ENCODE results near the gene TMEM212.

TMEM212 gene

GRCh38 chr3:171807806-171808205 is 35.3 kb upstream of the TMEM212 start:
- Histone ChIP-seq H3K79me2 (ENCODE audit: insufficient read depth, low read length) (no peaks in the 10 kb centered on the region), H2AFZ (ENCODE audit: low read length) (no peak overlapping the region), H3K4me1 (ENCODE audit: insufficient read depth, low read length, poor library complexity, severe bottlenecking) (peaks cover 8% of the 10 kb centered on the region), H3K27me3 (ENCODE audit: insufficient read depth, low read length, poor library complexity, severe bottlenecking) (no peaks in the 10 kb centered on the region), H3K9ac (ENCODE audit: low read depth, low read length, poor library complexity, severe bottlenecking) (no peak overlapping the region), H3K4me2 (ENCODE audit: low read depth, low read length, poor library complexity, severe bottlenecking) (no peak overlapping the region), H4K20me1 (ENCODE audit: insufficient read depth, low read length, poor library complexity, severe bottlenecking) (no peaks in the 10 kb centered on the region), H3K9me3 (ENCODE audit: insufficient read depth, low read depth, low read length) (no peaks in the 10 kb centered on the region), H3F3A (ENCODE audit: low read depth) (no peaks in the 10 kb centered on the region), H3K4me3 (ENCODE audit: low read length, poor library complexity, severe bottlenecking) (no peak overlapping the region), H3K9me2 (replicated peaks; ENCODE audit: low read depth, low read length) (no peaks in the 10 kb centered on the region), H3K36me3 (ENCODE audit: insufficient read depth, low read length) (no peaks in the 10 kb centered on the region)
- TF ChIP-seq EZH2phosphoT487 (IDR thresholded peaks at IDR 0.05; ENCODE audit: borderline replicate concordance) (no peak), CTCF (conservative IDR thresholded peaks at IDR 0.05; ENCODE audit: low read length) (no peak)

GRCh38 chr3:171809611-171809860 is 33.6 kb upstream of the TMEM212 start:
- H3K4me2 ChIP-seq (ENCODE audit: low read depth, low read length, poor library complexity, severe bottlenecking), result peak overlapping the region; percentile 53
- peak overlapping the region; percentile 65 for H3K4me3 ChIP-seq (ENCODE audit: low read length, poor library complexity, severe bottlenecking)

DNA sequence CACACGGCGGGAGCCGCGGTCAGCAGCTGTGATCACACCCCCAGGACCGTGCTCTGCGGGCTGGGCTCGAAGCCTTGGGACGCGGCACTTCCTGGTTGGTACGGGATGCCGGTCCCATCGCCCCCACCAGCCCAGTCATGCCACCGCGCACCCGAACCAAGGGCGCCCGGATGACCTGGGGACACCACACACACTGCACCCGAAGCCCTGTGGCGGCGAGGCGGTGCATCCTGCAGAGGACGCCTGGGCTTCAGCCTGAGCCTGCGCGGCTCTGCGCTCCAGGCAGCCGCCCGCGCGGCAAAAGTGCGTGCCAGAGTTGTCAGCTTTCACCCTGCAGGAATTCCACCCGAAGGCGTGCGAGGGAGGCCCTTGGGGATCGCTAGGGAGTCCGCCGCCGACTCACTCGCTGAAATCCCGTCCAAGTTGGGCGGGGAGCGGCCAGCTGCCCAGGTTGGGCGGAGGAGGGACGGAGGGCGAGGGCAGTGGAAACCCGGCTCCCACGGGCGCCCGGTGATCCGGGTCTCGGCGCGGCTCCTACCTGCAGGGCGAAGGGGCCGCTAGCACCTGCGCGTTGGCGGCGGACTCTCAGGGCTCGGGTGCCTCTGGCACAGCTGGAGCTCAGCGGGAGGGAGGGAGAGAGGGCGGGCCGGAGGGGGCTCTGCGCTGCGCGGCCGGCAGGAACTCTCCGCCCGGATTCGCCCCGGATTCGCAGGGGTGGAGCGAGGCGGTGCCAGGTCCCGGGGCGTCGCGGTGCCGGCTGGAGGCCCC is 33.1 kb upstream of the TMEM212 start, which contains the start of gene PLD1:
PLD1 (minus strand) TSS at position 623 of the 768 bp plus-strand sequence. CDS start 72,432 bp downstream, outside the sequence.
- H3K4me1 ChIP-seq (ENCODE audit: insufficient read depth, low read length, poor library complexity, severe bottlenecking), result peaks cover 8% of the 10 kb centered on the region
- H3K4me2 ChIP-seq (ENCODE audit: low read depth, low read length, poor library complexity, severe bottlenecking), result peak within 1 kb of the TSS; percentile 53
- H3K36me3 ChIP-seq (ENCODE audit: insufficient read depth, low read length), result no peaks in the 10 kb centered on the region
- H3K9ac ChIP-seq (ENCODE audit: low read depth, low read length, poor library complexity, severe bottlenecking), result peak within 1 kb of the TSS; percentile 46
- TF ChIP-seq EZH2phosphoT487 (IDR thresholded peaks at IDR 0.05; ENCODE audit: borderline replicate concordance) (no peak), CTCF (conservative IDR thresholded peaks at IDR 0.05; ENCODE audit: low read length) (no peak)
- H3K27me3 ChIP-seq (ENCODE audit: insufficient read depth, low read length, poor library complexity, severe bottlenecking), result no peaks in the 10 kb centered on the region
- peak within 1 kb of the TSS; percentile 65 for H3K4me3 ChIP-seq (ENCODE audit: low read length, poor library complexity, severe bottlenecking)
- peak within 1 kb of the TSS; percentile 94 for H2AFZ ChIP-seq (ENCODE audit: low read length)
- H4K20me1 ChIP-seq (ENCODE audit: insufficient read depth, low read length, poor library complexity, severe bottlenecking), result no peaks in the 10 kb centered on the region
- H3K9me3 ChIP-seq (ENCODE audit: insufficient read depth, low read depth, low read length), result no peaks in the 10 kb centered on the region
- H3F3A ChIP-seq (ENCODE audit: low read depth), result no peaks in the 10 kb centered on the region
- H3K79me2 ChIP-seq (ENCODE audit: insufficient read depth, low read length), result no peaks in the 10 kb centered on the region
- H3K9me2 ChIP-seq (replicated peaks; ENCODE audit: low read depth, low read length), result no peaks in the 10 kb centered on the region

More at GRCh38 chr3:171809611-171809860, 33.6 kb upstream of the TMEM212 start:
- Histone ChIP-seq H3K27me3 (ENCODE audit: insufficient read depth, low read length, poor library complexity, severe bottlenecking) (no peaks in the 10 kb centered on the region), H3F3A (ENCODE audit: low read depth) (no peaks in the 10 kb centered on the region), H3K4me1 (ENCODE audit: insufficient read depth, low read length, poor library complexity, severe bottlenecking) (peaks cover 8% of the 10 kb centered on the region), H3K9me2 (replicated peaks; ENCODE audit: low read depth, low read length) (no peaks in the 10 kb centered on the region), H3K79me2 (ENCODE audit: insufficient read depth, low read length) (no peaks in the 10 kb centered on the region), H3K9ac (ENCODE audit: low read depth, low read length, poor library complexity, severe bottlenecking) (peak overlapping the region; percentile 46), H3K36me3 (ENCODE audit: insufficient read depth, low read length) (no peaks in the 10 kb centered on the region), H3K9me3 (ENCODE audit: insufficient read depth, low read depth, low read length) (no peaks in the 10 kb centered on the region), H2AFZ (ENCODE audit: low read length) (peak overlapping the region; percentile 94), H4K20me1 (ENCODE audit: insufficient read depth, low read length, poor library complexity, severe bottlenecking) (no peaks in the 10 kb centered on the region)
- TF ChIP-seq CTCF (conservative IDR thresholded peaks at IDR 0.05; ENCODE audit: low read length) (no peak), EZH2phosphoT487 (IDR thresholded peaks at IDR 0.05; ENCODE audit: borderline replicate concordance) (no peak)
